Right lobe of liver (tissue), 4 donors: ENCODE measurements around the gene TMEM72.

Experiments
- POLR2A ChIP-seq: fragments of 450-650 bp; IDR thresholded peaks from one replicate; pipeline ENCODE4 v1.6.1; 2017; ENCODE audit warnings: antibody characterized with exemption, mild to moderate bottlenecking
- TF ChIP-seq, protein P1 (sequence below), 4 donors: fragments of 200-600 bp in 3 of 4; fragments of 450-650 bp in 1 of 4; IDR thresholded peaks; one replicate each; pipeline versions ENCODE4 v1.5.1 to v1.8.0; 2016 to 2022; ENCODE audit warnings: antibody characterized with exemption in 4 of 4, mild to moderate bottlenecking in 2 of 4
- donor health status: DM: no; HTN: no; CAD: no.
- donor health status: DM: no; HTN: no; CAD: no.
- donor health status: DM: no; HTN: yes; CAD: no.

DNA sequence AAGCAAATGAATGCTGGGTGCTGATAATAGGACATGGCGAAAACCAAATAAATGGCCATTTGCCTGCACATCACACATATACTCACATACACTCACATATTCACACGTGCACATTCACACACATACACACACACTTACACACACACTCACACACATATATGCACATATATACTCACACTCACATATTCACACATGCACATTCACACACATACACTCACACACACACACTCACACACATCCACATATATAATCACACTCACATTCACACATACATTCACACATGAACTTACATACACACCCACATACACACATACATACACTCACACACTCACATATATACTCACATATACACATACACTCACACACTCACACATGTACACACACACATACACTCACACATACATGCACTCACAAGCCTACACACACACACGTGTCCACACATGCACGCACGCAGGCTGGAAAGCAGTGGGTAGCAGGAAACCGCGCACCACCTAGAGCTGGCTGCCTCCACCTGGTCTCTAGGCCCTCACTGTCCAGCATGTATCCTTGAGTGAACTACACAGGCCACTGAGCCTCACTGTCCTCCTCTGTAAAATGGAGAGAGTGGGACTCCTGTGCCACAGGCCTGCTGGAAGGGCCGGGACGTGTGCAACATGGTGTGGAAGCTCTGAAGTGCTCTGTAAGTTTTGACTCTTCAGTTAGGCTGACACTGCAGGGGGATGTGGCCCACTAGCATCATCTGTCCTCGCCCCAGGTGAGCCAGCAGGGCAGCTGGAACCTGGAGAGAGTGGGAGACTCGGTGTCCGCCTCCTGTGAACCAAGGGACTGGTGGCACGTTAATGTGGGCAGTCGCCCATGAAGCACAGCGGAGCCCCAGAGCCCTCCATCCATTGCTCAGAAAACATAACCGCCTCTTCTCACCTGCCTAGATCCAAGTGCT, 14.9 kb downstream of the TMEM72 start:
- TF ChIP-seq, protein P1, sequence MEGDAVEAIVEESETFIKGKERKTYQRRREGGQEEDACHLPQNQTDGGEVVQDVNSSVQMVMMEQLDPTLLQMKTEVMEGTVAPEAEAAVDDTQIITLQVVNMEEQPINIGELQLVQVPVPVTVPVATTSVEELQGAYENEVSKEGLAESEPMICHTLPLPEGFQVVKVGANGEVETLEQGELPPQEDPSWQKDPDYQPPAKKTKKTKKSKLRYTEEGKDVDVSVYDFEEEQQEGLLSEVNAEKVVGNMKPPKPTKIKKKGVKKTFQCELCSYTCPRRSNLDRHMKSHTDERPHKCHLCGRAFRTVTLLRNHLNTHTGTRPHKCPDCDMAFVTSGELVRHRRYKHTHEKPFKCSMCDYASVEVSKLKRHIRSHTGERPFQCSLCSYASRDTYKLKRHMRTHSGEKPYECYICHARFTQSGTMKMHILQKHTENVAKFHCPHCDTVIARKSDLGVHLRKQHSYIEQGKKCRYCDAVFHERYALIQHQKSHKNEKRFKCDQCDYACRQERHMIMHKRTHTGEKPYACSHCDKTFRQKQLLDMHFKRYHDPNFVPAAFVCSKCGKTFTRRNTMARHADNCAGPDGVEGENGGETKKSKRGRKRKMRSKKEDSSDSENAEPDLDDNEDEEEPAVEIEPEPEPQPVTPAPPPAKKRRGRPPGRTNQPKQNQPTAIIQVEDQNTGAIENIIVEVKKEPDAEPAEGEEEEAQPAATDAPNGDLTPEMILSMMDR (IDR thresholded peaks at IDR 0.05), result no peak
- TF ChIP-seq POLR2A, result no peak
